Measurements from ENCODE around the gene IFIH1. TPM values are rescaled to one million over a fixed set of nuclear protein-coding genes. Genes with fewer than 3 reads are reported as not detected.
A peak's percentile ranks its signal among the peaks of the same experiment; 100 is the strongest.

IFIH1 gene
- polyA plus RNA-seq, 1 of the 3 experiments (the other 2 are of a cell fraction) = 1.0 TPM

DNA sequence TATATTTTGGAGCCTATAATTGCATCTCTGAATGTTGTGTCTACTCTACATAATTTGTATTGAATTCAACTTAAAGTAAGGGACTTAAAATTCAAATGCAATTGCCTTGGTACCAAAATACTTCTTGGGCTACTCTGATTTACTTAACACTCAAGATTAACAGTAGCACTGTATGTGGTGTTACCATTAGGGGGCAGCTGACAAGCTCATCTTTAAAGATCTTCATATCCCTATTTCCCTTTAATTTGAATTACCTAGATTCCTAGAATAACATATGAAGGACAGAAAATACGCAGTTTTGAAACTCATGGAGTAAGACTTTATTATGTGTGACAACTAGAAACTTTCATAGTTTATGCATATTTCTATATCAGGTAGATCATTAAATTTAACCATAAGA lies 37.8 kb downstream of the IFIH1 start:
- no peak for DNase-seq
- Histone ChIP-seq H3K4me2 (no peak overlapping the region), H3K4me1 (ENCODE audit: control insufficient read depth in 1 of 2, insufficient read depth in 2 of 2, low read depth in 1 of 2, low read length in 1 of 2) (no peaks in the 10 kb centered on the region), H3K9me3 (no peaks in the 10 kb centered on the region), H3K9me2 (no peaks in the 10 kb centered on the region), H3F3A (replicated peaks; ENCODE audit: insufficient read depth) (no peaks in the 10 kb centered on the region), H3K27me3 (ENCODE audit: insufficient read depth) (no peaks in the 10 kb centered on the region), H3K4me3 (ENCODE audit: low read depth in 2 of 2, low read length in 1 of 2) (no peak overlapping the region), H3K27ac (ENCODE audit: low read depth in 2 of 2, low read length in 1 of 2) (no peak overlapping the region), H2AFZ (ENCODE audit: low read depth) (no peak overlapping the region), H3K79me2 (ENCODE audit: insufficient read depth) (no peaks in the 10 kb centered on the region), H3K36me3 (replicated peaks in 1 of 2; ENCODE audit: control insufficient read depth in 1 of 2, insufficient read depth in 2 of 2, low read length in 1 of 2) (no peaks in the 10 kb centered on the region), H3K9ac (no peak overlapping the region), H4K20me1 (ENCODE audit: insufficient read depth) (no peaks in the 10 kb centered on the region)
- POLR2A ChIA-PET = no interaction called here
- 76% methylated on average over 1 of the region's 1 CpG for WGBS (ENCODE audit: low lambda C conversion rate)
- no peak for TF ChIP-seq TCF12 (IDR thresholded peaks at IDR 0.05)
- TF ChIP-seq, protein P1, sequence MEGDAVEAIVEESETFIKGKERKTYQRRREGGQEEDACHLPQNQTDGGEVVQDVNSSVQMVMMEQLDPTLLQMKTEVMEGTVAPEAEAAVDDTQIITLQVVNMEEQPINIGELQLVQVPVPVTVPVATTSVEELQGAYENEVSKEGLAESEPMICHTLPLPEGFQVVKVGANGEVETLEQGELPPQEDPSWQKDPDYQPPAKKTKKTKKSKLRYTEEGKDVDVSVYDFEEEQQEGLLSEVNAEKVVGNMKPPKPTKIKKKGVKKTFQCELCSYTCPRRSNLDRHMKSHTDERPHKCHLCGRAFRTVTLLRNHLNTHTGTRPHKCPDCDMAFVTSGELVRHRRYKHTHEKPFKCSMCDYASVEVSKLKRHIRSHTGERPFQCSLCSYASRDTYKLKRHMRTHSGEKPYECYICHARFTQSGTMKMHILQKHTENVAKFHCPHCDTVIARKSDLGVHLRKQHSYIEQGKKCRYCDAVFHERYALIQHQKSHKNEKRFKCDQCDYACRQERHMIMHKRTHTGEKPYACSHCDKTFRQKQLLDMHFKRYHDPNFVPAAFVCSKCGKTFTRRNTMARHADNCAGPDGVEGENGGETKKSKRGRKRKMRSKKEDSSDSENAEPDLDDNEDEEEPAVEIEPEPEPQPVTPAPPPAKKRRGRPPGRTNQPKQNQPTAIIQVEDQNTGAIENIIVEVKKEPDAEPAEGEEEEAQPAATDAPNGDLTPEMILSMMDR (IDR thresholded peaks at IDR 0.05) = 0 out of 2 replicates have a peak, but pooled peaks have one; percentile 9
- TF ChIP-seq MAX (IDR thresholded peaks at IDR 0.05; ENCODE audit: low read depth) = no peak
- CTCF ChIA-PET = interaction anchor here (1.1 to 5.2 kb wide), 4 partner anchors 17 to 127 kb away, joined by 3 to 22 read pairs (median 4); no protein-coding TSS in a partner anchor

DNA sequence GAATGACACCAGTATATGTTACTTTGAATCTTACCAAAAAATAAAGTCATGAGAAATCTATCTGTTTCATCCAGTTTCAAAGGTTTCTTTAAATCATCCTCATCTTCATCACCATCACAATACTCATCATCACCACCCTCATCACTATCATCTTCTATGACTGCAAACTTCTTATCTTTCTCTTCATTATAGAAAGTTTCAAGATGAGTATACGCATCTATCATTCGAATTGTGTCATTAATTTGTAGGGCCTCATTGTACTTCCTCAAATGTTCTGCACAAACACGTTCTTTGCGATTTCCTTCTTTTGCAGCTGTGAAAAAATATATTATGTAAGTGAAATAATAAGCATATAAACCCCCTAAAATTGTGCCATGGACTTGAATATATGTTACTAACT lies 41.1 kb downstream of the IFIH1 start:
- WGBS (ENCODE audit: low lambda C conversion rate) = 81% methylated on average over 4 of the region's 4 CpGs
- CTCF ChIA-PET = interaction anchor here (1.4 to 5.2 kb wide), 2 partner anchors 21 to 24 kb away, joined by 6 to 22 read pairs; no protein-coding TSS in a partner anchor
- POLR2A ChIA-PET = no interaction called here

More for the DNA sequence above, 41.1 kb downstream of the IFIH1 start:
- DNase-seq = no peak
- Histone ChIP-seq H3K9ac (no peak overlapping the region), H3K4me1 (ENCODE audit: control insufficient read depth in 1 of 2, insufficient read depth in 2 of 2, low read depth in 1 of 2, low read length in 1 of 2) (no peaks in the 10 kb centered on the region), H3K4me2 (no peak overlapping the region), H3F3A (replicated peaks; ENCODE audit: insufficient read depth) (no peaks in the 10 kb centered on the region), H3K79me2 (ENCODE audit: insufficient read depth) (no peaks in the 10 kb centered on the region), H3K4me3 (ENCODE audit: low read depth in 2 of 2, low read length in 1 of 2) (no peak overlapping the region), H3K27me3 (ENCODE audit: insufficient read depth) (no peaks in the 10 kb centered on the region), H3K36me3 (replicated peaks in 1 of 2; ENCODE audit: control insufficient read depth in 1 of 2, insufficient read depth in 2 of 2, low read length in 1 of 2) (no peaks in the 10 kb centered on the region), H3K27ac (ENCODE audit: low read depth in 2 of 2, low read length in 1 of 2) (no peak overlapping the region), H2AFZ (ENCODE audit: low read depth) (no peak overlapping the region), H4K20me1 (ENCODE audit: insufficient read depth) (no peaks in the 10 kb centered on the region), H3K9me2 (no peaks in the 10 kb centered on the region), H3K9me3 (no peaks in the 10 kb centered on the region)
- TF ChIP-seq USF2 (IDR thresholded peaks at IDR 0.05; ENCODE audit: borderline replicate concordance, low read depth, low read length) (no peak), MEF2A (IDR thresholded peaks at IDR 0.05; ENCODE audit: borderline replicate concordance, low read depth) (no peak), TAF1 (IDR thresholded peaks at IDR 0.05; ENCODE audit: borderline replicate concordance, low read depth, low read length) (no peak), PBX3 (IDR thresholded peaks at IDR 0.05) (no peak), FOXJ3 (CRISPR knock-in tag; IDR thresholded peaks at IDR 0.05) (no peak)
- TF ChIP-seq, protein P2, sequence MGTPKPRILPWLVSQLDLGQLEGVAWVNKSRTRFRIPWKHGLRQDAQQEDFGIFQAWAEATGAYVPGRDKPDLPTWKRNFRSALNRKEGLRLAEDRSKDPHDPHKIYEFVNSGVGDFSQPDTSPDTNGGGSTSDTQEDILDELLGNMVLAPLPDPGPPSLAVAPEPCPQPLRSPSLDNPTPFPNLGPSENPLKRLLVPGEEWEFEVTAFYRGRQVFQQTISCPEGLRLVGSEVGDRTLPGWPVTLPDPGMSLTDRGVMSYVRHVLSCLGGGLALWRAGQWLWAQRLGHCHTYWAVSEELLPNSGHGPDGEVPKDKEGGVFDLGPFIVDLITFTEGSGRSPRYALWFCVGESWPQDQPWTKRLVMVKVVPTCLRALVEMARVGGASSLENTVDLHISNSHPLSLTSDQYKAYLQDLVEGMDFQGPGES (IDR thresholded peaks at IDR 0.05; ENCODE audit: low read depth, low read length) = no peak
- TF ChIP-seq, protein P1 (IDR thresholded peaks at IDR 0.05) = no peak

Measured in SK-N-SH (cell line).